ENCODE results near the gene CCDC117.
"Not testable (repeated sequence)": the region's sequence is repeated elsewhere in the genome, so short reads cannot be mapped to it uniquely, and the experiment has no call there.

The CCDC117 gene

DNA sequence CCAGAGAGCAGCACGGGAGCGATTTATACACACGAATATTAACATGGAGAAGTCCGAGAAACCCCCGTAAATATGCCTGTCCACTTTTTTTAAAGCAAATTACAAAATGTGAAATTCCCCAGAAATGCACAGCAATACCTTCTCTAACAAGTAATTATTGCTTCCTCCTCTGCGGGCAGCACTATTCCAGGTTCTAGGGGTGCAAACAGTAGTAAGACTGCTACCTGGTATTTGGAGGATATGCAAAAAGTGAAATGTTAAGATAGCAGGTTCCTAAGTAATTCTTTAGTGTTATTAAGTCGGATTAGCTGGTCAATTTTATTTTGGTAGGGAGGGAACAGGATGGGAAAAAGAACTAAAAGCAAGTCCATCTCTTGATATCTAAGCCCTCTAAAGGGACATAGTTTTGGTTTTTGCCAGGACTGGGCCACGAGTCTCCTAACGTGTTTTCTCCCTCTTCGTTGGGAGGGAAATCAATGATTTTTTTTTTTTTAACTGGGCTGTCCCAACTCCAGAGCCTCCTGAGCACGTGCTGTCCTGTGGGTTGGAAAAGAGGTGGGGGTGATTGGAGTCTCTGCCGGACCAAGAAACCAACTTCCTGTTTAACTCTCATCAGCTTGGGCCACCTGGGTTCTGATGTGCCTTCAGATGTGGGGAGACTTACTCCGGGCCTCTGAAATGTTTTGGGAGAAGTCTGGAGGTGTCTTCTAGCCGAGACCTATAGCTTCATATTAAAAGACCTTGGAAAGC is 29.5 kb downstream of the CCDC117 start:
- no peak for DNase-seq

DNA sequence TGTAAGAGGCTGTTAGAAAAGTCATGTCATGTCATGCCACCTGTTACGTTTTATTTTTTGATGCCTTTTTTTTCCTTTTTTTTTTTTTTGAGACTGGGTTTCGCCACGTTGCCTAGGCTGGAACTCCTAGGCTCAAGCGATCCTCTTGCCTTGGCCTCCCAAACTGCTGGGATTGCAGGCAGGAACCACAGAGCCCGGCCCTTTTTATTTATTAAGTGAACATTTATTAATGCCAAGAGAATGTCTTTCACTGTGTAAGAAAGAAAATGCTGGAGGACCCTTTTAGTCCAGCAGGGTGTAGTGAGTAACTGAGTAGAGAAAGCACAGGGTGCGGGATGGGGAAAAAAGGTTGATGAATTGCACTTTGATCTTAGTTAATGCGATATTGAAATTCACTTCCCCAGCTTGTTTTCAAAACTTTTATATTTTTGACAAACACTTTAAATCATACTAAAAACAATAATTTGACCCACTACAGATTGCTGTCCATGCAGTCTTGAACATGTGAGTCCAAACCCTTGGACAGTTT is 30.2 kb downstream of the CCDC117 start:
- no peak for DNase-seq

GRCh38 chr22:28805426-28805825 is 32.9 kb downstream of the CCDC117 start:
- DNase-seq, result not testable (repeated sequence)

- no peak for DNase-seq
These were observed 36.3 kb downstream of the CCDC117 start for GRCh38 chr22:28808716-28809355.

GRCh38 chr22:28810821-28811491 is 38.5 kb downstream of the CCDC117 start:
- peak; percentile 25 for DNase-seq

- DNase-seq, result no peak
These were observed 40.0 kb downstream of the CCDC117 start for GRCh38 chr22:28812516-28812915.

DNA sequence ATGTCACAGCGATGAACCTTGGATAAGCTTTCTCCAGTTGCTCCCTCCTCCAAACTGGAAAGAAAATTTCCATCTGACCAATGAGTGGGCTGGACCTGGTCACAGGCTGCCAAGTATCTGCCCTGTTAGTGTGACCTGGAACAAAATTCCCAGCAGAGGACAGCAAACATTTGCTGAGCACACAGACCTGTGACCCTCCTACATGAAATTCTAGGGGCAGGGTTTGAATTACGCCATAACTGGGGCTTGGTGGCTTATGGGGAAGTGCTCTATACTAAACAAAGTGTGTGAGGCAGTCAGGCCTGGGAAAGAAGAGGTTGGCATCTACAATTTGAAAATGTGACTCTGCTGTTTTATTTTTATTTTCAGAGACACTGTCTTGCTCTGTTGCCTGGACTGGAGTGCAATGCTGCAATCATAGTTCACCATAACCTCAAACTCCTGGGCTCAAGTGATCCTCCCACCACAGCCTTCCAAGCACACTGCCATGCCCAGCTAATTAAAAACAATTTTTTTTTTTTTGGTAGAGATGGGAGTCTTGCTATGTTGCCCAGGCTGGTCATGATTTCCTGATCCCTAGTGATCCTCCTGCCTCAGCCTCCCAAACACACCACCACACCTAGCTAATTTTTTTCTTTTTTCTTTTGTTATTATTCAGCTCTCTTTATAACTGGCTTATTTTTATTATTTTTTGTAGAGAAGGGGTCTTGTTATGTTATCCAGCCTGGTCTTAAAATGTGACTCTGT is 41.5 kb downstream of the CCDC117 start:
- DNase-seq, result no peak

DNA sequence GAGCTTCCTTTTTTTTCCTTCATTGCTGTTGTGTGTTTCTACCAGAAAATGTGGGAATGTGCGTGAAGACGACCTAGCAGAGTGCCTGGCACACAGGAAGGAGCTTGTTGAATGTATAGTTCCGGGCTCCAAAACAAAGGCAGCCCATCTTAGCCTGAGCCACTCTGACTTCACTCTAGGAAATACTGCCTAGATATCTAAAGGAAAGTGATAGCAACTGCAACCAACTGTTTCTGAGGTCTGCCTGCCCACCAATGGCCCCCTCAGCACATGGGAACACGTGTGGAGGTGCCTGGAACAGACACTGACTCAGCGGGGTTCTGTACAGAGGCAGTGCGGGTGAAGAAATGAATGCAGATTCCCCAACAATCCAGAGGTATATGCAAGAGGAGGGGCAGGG is 42.6 kb downstream of the CCDC117 start:
- no peak for DNase-seq

GRCh38 chr22:28815729-28816128 is 43.2 kb downstream of the CCDC117 start:
- DNase-seq, result no peak

GRCh38 chr22:28817064-28817463 is 44.6 kb downstream of the CCDC117 start:
- no peak for DNase-seq

- DNase-seq, result peak; percentile 64
These were observed 45.7 kb downstream of the CCDC117 start for GRCh38 chr22:28817919-28818859.

DNA sequence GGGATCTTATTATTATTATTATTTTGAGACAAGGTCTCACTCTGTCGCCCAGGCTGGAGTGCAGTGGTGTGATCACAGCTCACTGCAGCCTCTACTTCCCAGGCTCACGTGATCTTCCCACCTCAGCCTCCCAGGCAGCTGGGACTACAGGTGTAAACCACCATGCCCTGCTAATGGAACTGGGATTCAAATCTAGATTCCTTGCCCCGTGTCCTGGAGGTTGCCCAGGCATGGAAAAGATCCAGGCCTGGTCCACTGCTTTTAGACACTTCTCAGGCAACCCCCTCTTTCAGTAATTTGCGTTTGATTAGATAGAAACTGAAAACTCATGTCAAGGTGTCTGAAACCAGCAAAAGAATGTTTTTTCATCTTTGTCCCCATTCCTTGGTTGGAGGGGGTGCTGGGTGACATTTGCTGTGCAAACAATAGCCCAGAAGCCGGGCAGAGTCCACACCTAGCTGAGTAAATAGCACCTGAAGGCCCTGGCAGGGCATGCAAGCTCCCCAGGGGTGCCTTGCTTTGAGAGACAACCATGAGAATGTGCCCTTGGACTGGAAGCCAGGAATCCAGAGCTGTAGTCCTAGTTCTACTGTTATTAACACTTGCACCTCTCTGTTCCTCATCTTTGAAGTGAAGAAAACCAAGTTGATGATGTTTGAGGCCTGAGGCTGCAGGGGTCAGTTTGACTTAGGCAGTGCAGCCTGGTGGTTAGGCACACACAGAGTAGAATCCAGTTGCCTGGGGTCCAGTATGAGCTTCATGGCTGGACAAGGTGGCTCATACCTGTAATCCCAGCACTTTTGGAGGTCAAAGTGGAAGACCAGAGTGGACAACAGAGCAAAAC is 47.0 kb downstream of the CCDC117 start:
- DNase-seq, result no peak

GRCh38 chr22:28820885-28821284 is 48.4 kb downstream of the CCDC117 start:
- no peak for DNase-seq

GRCh38 chr22:28821452-28821851 is 49.0 kb downstream of the CCDC117 start:
- DNase-seq, result no peak

- DNase-seq, result peak; percentile 48
These were observed 50.5 kb downstream of the CCDC117 start for GRCh38 chr22:28822930-28823551.

DNA sequence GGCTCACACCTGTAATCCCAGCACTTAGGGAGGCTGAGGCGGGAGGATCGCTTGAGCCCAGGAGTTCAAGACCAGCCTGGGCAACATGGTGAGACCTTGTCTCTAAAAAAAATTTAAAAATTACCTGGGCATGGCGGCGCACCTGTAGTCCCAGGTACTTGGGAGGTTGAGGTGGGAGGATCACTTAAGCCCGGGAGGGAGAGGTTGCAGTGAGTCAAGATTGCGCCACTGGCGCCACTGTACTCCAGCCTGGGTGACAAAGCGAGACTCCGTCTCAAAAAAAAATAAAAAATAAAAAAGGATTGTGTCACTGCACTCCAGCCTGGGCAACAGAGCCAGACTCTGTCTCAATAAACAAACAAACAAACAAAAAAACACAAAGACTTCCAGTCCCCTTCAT is 52.0 kb downstream of the CCDC117 start:
- DNase-seq, result not testable (repeated sequence)

DNA sequence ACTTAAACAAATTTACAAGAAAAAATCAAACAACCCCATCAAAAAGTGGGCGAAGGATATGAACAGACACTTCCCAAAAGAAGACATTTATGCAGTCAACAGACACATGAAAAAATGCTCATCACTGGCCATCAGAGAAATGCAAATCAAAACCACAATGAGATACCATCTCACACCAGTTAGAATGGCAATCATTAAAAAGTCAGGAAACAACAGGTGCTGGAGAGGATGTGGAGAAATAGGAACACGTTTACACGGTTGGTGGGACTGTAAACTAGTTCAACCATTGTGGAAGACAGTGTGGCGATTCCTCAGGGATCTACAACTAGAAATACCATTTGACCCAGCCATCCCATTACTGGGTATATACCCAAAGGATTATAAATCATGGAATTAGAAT is 53.9 kb downstream of the CCDC117 start:
- DNase-seq, result not testable (repeated sequence)

- no peak for DNase-seq
These were observed 54.4 kb downstream of the CCDC117 start for GRCh38 chr22:28826921-28827320.

DNA sequence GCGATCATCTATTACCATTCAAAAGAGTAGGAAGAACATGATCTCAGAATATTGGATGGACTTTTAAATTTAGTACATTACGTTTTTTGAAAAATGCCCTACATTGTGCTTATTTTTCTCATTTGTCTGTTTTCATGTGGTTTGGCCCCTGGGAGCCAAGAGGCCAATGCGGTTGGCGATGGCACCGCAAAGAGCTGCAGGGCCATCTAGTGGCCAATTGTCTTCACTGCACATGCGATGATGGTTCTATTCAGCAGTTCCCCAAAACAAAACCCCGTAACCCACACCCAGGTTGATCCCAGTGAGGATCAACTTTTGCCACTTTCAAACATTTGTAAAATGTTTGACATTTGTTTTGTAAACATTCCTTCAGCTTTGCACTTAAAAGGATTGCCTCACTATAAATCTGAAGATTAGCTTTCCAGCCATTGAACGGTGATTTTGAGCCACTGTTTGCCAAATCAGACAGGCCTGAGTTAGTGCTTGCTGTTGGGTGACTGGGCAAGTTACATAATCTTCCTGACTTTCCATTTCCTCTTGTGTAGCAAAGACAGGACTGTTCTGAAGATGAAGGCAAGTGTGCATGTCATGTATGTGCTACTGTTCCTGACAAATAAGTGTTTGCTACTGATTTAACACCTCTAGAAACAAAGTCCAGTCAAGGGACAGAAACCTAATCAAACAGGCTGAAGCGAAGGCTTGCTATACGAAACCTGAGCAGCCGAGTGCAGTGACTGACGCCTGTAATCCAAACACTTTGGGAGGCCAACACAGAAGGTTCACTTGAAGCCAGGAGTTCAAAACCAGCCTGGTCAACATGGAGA is 57.1 kb downstream of the CCDC117 start:
- DNase-seq, result peak; percentile 75
